Measurements from ENCODE around the gene CTNS. TPM values are rescaled to one million over a fixed set of nuclear protein-coding genes. Genes with fewer than 3 reads are reported as not detected.

The CTNS gene
- total RNA-seq, 4 donors from 2014 or later: 10.8 to 17.8 (median 13.8) TPM

DNA sequence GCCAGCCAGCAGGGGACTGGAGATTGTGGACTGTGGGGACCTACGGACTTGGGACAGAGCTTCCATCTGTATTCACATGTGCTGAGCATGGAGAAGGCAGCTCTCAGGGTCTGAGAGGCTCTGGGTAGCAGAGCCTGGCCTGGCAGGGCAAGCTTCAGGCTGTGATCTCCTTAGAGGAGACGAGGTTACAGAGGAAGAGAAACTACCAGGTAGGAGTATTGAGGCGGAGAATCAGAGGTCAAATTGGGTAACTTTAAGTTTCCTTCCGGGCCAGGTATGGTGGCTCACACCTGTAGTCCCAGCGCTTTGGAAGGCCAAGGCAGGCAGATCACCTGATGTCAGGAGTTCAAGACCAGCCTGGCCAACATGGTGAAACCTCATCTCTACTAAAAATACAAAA lies 8.8 kb downstream of the CTNS start:
- intact Hi-C loops (cut with DNase I; ENCODE audit: low total_unique reads): no loop called here
- H3K27ac ChIP-seq: no peak overlapping the region
- no peaks in the 10 kb centered on the region for H3K27me3 ChIP-seq
- no peaks in the 10 kb centered on the region for H3K4me1 ChIP-seq
- no peak for DNase-seq
- TF ChIP-seq, protein P1, sequence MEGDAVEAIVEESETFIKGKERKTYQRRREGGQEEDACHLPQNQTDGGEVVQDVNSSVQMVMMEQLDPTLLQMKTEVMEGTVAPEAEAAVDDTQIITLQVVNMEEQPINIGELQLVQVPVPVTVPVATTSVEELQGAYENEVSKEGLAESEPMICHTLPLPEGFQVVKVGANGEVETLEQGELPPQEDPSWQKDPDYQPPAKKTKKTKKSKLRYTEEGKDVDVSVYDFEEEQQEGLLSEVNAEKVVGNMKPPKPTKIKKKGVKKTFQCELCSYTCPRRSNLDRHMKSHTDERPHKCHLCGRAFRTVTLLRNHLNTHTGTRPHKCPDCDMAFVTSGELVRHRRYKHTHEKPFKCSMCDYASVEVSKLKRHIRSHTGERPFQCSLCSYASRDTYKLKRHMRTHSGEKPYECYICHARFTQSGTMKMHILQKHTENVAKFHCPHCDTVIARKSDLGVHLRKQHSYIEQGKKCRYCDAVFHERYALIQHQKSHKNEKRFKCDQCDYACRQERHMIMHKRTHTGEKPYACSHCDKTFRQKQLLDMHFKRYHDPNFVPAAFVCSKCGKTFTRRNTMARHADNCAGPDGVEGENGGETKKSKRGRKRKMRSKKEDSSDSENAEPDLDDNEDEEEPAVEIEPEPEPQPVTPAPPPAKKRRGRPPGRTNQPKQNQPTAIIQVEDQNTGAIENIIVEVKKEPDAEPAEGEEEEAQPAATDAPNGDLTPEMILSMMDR (IDR thresholded peaks at IDR 0.05): no peak
- TF ChIP-seq POLR2A (IDR thresholded peaks at IDR 0.05): no peak
- no peaks in the 10 kb centered on the region for H3K9me3 ChIP-seq
- no peak overlapping the region for H3K4me3 ChIP-seq
- no peaks in the 10 kb centered on the region for H3K36me3 ChIP-seq

DNA sequence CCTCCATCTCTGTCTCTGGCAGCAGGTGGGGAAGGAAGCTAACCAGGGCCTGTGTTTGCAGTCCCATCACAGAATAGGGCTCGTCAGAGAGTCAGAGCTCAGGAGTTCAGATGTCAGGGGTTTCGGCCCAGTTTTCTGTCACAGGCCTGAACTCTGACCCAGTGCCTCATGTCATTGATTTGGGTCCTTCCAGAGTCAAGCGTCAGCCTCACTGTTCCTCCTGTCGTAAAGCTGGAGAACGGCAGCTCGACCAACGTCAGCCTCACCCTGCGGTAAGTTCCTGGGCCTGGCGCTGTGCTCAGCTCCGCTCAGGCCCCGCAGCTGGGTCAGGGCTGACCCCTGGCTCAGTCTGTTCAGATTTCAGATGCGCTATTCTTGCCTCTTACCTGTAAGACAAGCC lies 10.7 kb downstream of the CTNS start:
- Histone ChIP-seq H3K9me3 (no peaks in the 10 kb centered on the region), H3K4me1 (no peaks in the 10 kb centered on the region), H3K4me3 (no peak overlapping the region), H3K27ac (no peak overlapping the region), H3K27me3 (no peaks in the 10 kb centered on the region), H3K36me3 (no peaks in the 10 kb centered on the region)
- no peak for DNase-seq
- TF ChIP-seq, protein P1 (IDR thresholded peaks at IDR 0.05): no peak
- TF ChIP-seq POLR2A (IDR thresholded peaks at IDR 0.05): no peak
- intact Hi-C loops (cut with DNase I; ENCODE audit: low total_unique reads): no loop called here

DNA sequence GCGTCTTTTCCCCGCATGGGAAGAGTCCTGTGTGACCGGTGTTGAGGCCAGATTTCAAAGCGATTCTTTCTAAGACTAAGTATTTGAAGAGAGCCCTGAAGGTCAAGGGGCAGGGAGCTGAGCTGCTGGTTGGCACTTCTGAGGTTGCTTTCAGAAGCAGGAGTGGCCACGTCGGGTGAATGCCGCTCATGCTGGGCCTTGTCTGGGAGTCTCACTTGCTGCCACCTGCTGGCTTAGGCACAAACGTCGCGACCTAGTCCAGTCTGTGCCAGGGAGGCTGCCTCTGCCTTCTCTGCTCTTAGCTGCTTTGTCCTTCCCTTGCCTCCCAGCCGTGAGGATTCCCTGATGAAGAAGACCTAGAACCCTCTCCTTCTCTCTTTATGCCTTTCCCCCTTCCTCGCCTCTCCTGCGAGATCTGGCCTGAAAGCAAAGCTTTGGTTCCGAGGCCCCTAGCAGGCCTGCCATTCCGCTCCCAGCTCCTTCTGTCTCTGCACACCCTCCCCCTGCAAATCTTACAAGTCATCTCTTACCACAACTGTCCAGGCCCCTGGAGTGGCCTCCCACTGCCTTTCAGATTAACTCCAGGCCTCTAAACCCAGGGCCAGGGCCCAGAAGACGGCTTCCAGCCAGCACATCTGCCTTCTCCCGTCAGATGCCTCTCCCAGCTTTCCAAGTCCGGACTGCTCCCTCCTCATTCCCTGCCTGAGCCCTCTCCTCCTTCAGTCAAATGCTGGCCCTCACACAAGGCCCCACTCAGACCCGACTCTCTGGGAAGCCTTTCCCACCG lies 11.4 kb downstream of the CTNS start:
- Histone ChIP-seq H3K9me3 (no peaks in the 10 kb centered on the region), H3K27me3 (no peaks in the 10 kb centered on the region), H3K27ac (no peak overlapping the region), H3K36me3 (no peaks in the 10 kb centered on the region), H3K4me1 (no peaks in the 10 kb centered on the region), H3K4me3 (no peak overlapping the region)
- peak in 1 of 2 donors; percentile 38 for DNase-seq
- TF ChIP-seq POLR2A (IDR thresholded peaks at IDR 0.05): no peak
- TF ChIP-seq, protein P1 (IDR thresholded peaks at IDR 0.05): peak in 2 of 4 experiments; percentile 12 to 16
- intact Hi-C loops (cut with DNase I; ENCODE audit: low total_unique reads): no loop called here

DNA sequence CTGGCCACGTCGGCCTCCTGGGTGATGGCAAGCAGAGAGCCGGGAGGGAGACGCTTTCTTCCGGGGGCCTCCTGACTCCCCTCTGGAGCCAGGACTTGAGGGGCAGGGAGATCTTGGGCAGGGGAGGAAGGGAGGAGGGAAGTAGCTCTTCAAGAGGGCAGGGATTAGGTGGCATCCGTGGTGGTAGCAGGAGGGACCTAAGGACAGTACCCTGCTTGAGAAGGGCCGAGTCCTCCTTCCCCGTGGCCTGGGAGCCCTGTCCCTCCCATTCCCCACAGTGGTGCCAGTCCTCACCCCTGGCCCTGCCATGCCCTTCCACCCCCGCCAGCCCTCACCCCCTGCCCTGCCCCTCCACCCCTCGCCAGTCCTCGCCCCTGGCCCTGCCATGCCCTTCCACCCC lies 19.2 kb downstream of the CTNS start:
- Histone ChIP-seq H3K36me3 (no peaks in the 10 kb centered on the region), H3K27me3 (no peaks in the 10 kb centered on the region), H3K4me3 (no peak overlapping the region), H3K27ac (no peak overlapping the region), H3K4me1 (peaks cover 7 to 9% of the 10 kb centered on the region in 2 donors), H3K9me3 (no peaks in the 10 kb centered on the region)
- TF ChIP-seq, protein P1 (IDR thresholded peaks at IDR 0.05): no peak
- no peak for TF ChIP-seq POLR2A (IDR thresholded peaks at IDR 0.05)
- no peak for DNase-seq
- intact Hi-C loops (cut with DNase I; ENCODE audit: low total_unique reads): no loop called here

DNA sequence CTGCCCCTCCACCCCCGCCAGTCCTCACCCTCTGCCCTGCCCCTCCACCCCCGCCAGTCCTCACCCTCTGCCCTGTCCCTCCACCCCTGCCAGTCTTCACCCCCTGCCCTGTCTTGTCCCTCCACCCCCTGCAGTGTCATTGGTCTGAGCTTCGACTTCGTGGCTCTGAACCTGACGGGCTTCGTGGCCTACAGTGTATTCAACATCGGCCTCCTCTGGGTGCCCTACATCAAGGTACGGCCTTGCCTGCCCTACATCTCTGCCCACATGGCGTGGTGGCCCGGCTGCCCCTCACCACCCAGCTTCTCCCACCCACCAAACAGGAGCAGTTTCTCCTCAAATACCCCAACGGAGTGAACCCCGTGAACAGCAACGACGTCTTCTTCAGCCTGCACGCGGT lies 19.8 kb downstream of the CTNS start:
- Histone ChIP-seq H3K36me3 (no peaks in the 10 kb centered on the region), H3K4me3 (no peak overlapping the region), H3K9me3 (no peaks in the 10 kb centered on the region), H3K27me3 (no peaks in the 10 kb centered on the region), H3K27ac (no peak overlapping the region), H3K4me1 (peaks cover 7 to 9% of the 10 kb centered on the region in 2 donors)
- intact Hi-C loops (cut with DNase I; ENCODE audit: low total_unique reads): no loop called here
- TF ChIP-seq, protein P1 (IDR thresholded peaks at IDR 0.05): no peak
- TF ChIP-seq POLR2A (IDR thresholded peaks at IDR 0.05): no peak
- no peak for DNase-seq

Data from uterus (tissue), 4 donors.